GM12801 (cell line): ENCODE measurements around the gene TXNDC15.

Source experiments
- TF ChIP-seq, protein P1 (sequence below): IDR thresholded peaks from one replicate; pipeline ENCODE4 v1.5.1; 2011; ENCODE audit warnings: control low read depth; ENCODE audit not compliant: insufficient read length; ENCODE audit errors: extremely low read depth

The TXNDC15 gene

DNA sequence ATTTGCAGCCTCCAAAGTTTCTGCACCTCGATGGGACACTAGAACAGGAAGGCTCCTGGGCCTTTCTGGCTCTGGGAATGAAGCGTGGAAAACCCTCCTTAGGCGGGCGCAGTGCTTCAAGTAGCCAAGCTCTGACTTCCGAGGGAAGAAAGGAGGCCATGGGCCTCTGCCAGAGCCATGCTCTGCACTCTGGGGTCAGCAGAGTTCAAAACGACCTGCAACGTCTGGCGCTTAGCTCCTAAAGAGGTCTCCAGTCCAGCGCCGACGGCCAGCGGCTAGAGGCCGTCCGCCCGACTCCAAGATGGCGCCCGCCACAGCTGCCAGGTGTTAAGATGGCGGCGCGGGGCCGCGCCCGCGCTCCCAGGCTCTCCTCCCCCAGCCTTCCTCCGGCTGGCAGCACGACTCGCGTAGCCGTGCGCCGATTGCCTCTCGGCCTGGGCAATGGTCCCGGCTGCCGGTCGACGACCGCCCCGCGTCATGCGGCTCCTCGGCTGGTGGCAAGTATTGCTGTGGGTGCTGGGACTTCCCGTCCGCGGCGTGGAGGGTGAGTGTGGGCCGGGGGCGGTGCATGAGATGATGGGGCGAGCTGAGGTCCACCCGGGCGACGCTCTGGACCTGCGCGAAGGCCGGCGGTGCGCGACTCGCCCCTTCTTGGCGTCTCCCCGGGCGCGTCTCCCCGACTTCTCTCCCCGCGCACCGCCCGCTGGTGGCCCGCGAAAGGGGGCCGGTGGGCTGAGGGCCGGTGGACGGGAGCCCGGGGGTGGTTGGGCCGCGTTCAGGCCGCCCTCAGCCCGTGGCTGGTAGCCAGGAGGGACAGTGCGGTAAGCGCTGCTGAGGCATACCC lies at the start of gene TXNDC15:
Gene TXNDC15 (plus strand): TSS at position 385 of the 844 bp plus-strand sequence. CDS start 57 bp downstream, at position 442.
- TF ChIP-seq, protein P1, sequence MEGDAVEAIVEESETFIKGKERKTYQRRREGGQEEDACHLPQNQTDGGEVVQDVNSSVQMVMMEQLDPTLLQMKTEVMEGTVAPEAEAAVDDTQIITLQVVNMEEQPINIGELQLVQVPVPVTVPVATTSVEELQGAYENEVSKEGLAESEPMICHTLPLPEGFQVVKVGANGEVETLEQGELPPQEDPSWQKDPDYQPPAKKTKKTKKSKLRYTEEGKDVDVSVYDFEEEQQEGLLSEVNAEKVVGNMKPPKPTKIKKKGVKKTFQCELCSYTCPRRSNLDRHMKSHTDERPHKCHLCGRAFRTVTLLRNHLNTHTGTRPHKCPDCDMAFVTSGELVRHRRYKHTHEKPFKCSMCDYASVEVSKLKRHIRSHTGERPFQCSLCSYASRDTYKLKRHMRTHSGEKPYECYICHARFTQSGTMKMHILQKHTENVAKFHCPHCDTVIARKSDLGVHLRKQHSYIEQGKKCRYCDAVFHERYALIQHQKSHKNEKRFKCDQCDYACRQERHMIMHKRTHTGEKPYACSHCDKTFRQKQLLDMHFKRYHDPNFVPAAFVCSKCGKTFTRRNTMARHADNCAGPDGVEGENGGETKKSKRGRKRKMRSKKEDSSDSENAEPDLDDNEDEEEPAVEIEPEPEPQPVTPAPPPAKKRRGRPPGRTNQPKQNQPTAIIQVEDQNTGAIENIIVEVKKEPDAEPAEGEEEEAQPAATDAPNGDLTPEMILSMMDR = no peak

- TF ChIP-seq, protein P1 = no peak
Observed at GRCh38 chr5:134824681-134825080, 49.5 kb upstream of the TXNDC15 start.

DNA sequence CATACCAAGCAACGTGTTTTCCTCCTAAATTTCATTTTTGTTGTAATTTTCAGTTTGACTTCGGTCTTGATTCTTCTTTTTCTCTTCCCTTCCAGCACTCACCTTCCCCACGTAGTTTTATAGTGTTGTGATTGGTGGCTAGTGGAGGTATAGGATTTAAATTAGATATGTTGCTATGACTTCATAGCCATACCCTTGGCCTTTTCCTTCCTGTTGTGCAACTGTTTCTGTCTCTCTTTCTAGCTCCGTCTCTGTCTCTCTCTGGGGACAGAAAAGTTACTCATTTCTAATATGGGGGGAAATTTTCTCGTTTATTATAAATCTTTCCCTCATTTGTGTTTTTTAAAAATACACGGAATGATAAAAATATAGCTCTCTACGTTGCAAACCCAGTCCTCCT lies 49.0 kb upstream of the TXNDC15 start:
- TF ChIP-seq, protein P1 = no peak

- TF ChIP-seq, protein P1 = no peak
Observed at GRCh38 chr5:134833340-134834032, 40.7 kb upstream of the TXNDC15 start.

DNA sequence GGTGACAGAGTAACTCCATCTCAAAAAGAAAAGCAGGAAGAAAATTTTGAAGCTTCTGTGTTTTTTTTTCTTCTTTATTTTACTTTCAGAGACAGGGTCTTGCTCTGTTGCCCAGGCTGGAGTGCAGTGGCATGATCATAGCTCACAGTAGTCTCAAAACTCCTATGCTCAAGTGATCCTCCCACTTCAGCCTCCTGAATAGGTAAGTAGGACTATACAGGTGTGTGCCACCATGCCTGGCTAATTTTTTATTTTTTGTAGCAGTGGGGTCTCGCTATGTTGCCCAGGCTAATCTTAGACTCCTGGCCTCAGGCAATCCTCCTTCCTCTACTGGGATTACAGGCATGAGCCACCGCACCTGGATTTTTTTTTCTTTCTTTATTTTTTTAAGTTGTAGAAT lies 38.5 kb upstream of the TXNDC15 start:
- TF ChIP-seq, protein P1 = no peak

DNA sequence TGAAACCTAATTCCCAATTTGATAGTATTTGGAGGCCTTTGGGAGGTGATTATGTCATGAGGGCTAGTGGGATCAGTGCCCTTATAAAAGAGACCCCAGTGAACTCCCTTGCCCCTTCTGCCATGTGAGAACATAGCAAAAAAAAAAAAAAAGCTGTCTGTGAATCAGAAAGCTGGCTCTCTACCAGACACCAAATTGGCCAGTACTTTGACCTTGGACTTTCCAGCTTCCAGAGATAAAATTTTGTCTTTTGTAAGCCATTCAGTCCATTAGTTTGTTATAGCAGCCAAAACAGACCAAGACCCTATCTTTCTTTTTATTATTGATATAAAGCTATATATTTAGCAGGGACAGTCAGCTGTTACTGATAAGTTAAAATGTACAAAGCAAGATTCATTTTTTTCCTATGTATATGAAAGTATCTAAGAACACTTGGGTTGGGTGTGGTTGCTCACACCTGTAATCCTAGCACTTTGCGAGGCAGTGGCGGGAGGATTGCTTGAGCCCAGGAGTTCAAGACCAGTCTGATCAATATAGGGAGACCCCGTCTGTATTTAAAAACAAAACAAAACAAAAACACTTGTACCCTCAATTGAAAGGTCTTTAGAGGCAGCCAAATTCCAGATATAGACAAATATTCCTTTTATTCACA lies 36.5 kb upstream of the TXNDC15 start:
- TF ChIP-seq, protein P1 = no peak

GRCh38 chr5:134840811-134841210 lies 33.4 kb upstream of the TXNDC15 start:
- TF ChIP-seq, protein P1 = no peak
